ENCODE measurements around the gene COL13A1.

DNA sequence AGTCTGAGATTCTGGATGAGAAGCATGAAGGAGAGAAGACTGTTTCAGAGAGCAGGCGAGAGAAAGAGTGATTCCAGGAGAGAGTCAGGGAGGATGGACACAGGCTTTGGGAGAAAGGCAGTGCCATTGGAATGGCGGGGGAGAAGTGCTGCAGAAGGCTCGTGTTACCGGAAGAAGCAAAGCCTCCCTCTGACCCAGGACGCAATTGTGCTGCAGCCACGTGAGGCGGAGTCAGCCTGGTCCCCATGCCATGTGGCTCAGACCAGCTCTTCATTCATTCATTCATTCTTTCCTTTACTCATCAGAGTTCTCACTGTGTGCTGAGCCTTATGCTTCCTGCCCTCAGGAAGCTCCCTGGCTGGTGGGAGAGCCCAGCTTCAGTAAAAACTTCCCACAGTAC, 49.2 kb upstream of the COL13A1 start:
- TF ChIP-seq, protein P1, sequence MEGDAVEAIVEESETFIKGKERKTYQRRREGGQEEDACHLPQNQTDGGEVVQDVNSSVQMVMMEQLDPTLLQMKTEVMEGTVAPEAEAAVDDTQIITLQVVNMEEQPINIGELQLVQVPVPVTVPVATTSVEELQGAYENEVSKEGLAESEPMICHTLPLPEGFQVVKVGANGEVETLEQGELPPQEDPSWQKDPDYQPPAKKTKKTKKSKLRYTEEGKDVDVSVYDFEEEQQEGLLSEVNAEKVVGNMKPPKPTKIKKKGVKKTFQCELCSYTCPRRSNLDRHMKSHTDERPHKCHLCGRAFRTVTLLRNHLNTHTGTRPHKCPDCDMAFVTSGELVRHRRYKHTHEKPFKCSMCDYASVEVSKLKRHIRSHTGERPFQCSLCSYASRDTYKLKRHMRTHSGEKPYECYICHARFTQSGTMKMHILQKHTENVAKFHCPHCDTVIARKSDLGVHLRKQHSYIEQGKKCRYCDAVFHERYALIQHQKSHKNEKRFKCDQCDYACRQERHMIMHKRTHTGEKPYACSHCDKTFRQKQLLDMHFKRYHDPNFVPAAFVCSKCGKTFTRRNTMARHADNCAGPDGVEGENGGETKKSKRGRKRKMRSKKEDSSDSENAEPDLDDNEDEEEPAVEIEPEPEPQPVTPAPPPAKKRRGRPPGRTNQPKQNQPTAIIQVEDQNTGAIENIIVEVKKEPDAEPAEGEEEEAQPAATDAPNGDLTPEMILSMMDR (IDR thresholded peaks at IDR 0.05): no peak
- TF ChIP-seq EP300 (IDR thresholded peaks at IDR 0.05) (no peak), POLR2A (IDR thresholded peaks at IDR 0.05) (no peak)
